HG02885 (cell line): ENCODE data around the gene PARVB.

ENCODE experiments used
- ATAC-seq: cut with Tn5 transposase; IDR thresholded peaks from one replicate; pipeline ENCODE4 v1.9.1; 2021; ENCODE audit warnings: mild to moderate bottlenecking; ENCODE audit not compliant: unreplicated experiment, poor library complexity

The PARVB gene

DNA sequence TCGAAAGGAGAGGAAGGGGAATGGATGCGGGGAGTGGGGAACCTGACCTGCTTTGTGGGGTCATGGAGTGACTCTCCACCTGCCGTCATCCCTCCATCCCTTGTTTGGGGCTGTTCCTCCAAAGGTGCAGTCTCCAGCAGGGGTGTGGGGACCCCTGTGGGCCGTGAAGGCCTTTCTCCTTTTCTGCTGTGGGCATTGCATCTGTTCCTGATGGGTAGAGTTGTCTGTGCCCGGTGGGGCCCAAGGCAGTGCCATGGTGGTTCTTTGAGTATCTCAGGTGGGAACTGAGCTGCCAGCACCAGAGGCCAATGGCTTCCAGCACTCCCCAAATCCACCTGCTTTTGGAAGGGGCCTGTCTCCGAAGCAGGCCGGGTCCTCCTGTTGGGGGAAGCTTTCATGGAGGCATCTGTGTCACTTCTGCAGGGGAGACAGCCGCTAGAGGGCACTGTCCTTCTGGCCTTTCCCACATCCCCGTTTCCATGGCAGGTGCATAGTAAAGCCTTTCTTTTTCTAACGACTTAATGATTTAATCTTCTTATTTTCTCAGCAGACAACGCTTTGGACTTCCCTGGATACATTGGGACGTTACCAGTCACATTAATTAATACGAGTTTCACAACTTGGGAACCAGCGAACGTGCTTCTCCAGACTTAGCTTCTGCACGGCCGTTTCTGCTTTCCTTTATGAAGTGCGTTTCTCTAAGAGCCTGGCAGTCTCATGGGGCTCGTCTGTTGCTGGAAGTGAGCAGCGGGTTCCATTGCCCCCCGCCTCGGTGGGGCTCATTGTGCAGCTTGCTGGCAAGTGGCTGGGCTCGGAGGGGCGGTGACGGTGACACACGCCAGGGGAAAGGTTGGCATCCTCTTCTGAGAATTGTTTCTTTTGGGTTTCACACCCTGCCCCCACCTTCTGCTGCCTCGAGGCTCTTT lies 57.1 kb downstream of the PARVB start:
- ATAC-seq: no peak

DNA sequence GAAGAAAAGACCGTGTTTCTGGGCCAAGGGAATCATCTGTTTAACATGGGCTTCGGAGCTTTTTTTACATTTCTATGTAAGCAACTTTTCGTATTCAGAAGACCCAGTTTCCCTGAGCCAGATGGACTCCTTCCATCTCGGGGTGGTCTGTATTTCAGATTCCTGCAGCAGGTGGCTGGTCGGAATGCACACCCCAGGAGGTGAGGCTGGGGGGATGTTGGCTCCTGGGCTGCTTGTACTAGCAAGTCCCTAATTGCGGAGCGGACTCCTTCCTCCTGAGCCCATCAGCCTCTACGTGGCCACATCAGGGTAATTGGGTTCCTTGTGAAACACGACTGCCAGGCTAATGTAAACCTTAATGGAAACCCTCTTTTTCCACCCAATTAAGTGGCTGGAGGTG lies 58.7 kb downstream of the PARVB start:
- no peak for ATAC-seq

DNA sequence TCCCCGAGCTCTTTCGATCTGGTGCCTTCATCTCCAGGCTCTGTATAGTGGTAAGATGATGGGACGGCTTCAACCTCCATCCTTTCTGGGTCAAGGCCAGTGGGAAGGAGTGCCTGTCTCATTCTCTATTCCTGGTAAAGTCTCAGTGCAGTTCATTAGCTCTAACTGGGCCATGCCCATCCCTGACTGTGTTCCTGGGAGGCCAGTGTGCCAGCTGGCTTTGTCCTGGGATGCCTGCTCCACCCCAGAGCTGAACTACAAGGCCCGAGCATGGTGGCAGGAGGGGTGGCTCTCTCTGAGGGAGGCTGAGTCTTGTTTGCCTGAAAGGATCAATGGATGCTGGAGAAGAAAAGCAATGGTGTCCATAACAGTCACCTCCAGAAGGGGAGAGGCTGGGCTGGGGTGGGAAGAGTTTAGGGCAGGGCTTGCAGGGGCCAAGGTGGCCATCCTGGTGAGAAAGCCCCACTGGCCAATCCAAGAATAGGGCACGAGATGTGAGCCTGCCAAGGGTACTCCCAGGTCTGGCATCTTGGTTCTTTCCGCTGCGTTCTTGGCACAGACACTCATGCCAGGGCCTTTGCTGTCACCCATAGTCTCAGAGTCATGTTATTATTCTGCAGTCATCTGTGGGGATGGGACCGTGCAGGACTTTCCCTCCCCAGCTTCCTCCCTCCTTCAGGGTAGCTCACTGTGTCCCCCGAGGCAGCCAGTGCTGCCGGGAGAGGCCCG lies 60.1 kb downstream of the PARVB start:
- no peak for ATAC-seq

DNA sequence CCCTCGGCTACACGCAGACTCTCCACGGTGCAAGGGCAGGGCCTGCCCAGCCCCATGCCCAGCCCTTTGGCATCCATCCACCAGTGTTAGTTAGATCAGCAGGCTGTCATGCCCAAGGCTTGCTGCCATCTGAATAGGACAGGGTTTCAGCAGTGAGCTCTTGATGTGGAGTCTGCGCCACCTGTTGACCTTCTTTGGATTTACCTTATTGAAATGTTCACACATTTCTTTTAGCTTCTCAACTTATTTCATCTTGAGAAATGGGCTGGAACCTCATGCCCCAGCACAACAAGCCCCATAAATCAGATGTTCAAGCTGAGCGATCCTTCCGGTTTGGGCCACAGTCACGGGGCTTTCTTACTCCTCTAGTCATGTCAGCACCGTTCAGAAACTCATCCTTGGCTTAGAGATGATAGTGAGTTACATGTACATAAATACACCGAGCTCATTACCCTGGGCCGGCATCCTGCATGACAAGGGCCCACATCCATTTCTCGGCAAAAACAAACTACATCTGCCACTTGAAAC lies 61.7 kb downstream of the PARVB start:
- no peak for ATAC-seq

DNA sequence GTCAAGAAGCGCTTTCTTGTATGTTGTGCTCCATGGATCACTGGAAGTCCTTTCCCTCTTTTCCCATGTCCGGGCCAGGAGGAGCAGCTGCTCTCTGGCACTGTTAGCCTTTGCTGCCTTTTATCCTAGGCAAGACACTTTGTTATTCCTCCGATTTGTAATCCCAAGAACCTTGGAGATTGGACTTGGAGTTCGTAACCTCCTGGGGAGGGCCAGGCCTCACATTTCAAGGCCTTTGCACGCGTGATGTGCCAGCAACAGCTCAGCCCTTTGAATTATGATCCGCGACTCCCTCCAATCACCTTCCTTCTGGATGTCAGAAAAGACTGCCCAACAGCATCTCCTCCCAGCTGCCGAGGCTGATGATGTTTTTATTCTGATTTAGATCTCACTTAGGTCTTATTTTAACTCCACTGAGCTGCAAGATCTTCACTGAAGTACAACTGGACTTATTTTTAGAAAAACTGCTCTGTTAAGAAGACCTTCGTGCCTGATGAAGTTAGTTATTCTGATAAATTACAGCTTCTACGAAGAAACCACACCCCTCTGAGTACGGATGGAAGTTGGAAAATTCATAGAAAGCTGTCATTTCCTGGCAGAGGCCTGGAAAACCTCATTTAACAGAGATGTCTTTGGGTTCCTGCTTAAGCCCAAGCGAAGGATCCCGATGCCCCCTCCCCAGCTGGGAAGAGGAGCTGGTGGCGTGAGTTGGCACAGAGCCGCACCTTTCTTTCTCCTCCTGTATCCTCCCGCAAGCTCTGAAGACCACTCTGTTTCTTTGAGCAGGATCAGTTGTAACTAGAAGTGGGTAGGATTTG lies 62.4 kb downstream of the PARVB start:
- ATAC-seq: no peak

DNA sequence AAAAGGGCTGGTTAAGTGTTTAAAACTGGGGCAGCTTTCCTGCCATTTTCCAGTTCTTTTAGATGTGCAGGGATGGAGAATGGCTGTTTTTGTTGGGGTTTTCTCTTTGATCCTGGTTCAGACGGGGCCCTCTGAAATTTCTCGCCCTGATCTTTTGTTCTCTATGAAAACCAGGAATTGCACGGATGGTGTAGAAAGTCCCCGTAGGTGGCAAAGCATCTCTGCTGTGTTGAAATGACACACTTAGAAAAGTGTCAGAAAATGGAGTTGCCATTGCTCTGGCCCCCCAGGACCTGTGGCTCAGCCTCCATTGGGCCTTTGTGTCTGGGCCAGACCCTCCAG lies 63.0 kb downstream of the PARVB start:
- no peak for ATAC-seq

DNA sequence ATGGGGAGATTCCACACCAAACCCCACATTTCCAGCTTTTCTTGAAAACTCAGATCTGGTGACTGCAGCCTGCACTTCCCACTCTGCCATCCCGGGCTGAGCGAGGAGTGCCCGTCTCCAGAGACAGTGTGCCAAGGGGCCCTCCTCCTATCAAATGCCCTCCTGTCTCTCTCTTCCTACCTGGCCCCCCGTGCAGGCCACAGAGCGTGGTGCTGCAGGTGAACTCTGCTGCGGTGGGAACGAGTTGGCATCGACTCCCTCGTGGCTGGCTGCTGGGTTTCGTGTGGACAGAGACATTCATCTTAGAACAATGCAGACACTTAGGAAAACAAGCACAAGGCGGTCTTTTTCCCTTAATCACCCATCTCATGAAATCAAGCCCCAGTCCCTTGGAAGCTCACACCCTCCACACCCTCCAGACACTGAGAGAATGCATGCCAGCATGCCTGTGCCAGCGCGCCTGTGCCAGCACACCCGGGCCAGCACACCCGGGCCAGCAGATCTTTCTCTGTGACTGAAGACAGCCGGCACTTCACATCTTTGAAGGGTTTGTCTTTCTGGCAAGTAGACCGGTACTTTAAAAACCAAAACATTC lies 65.0 kb downstream of the PARVB start:
- no peak for ATAC-seq

DNA sequence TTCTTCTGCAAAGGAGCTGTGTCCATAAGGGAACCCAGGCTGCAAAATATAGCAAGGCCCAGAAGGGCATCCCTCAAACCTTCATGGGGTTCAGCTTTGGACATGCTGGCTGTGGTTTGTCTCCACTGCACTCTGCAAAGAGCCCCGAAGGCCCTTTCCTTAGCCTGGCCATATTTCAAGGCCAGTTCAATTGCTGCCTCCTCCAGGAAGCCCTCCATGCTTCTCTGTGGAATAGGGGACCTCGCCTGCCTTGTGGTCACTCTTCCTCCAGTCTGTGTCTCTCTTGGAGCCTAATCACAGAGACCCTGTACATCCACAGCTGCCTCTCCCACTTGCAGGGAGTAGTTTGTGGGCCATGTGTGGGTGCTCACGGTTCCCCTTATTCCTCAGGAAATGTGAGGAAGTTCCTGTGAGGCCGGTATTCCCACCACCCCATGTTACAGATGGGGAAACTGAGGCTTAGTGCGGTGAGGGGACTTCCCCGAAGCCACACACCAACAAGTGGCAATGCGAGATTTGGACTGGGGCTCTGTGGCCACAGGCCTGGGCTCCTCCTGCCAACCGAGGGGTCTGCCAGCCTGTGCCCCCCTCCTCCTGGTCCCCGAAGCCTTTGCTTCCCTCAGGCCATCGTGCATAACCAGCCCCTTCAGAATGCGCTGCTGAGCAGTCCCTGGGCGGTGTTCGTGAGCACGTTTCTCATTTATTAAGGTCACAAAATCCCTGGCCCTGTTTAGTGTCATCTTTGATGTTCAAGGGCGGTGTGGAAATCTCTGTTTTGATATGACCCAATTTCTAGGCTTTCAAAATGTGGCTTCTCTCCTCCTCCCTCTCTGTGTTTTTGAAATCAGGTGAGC lies 65.8 kb downstream of the PARVB start:
- no peak for ATAC-seq

DNA sequence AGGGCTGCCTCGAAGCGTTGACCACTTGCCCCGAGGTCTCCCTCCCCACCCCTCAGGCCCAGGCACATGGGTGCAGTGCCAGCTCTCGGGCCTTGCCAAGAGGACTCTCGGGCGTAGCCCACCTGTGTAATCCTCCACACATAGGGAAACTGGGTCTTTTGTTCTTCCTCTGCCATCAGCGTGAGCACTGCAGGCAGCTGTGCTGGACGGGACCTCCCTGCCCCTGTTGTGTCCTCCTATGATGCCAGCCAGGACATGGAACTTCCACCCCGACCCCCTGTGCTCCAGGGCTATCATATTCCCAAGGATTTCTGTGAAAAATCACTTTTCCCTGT lies 66.4 kb downstream of the PARVB start:
- no peak for ATAC-seq

DNA sequence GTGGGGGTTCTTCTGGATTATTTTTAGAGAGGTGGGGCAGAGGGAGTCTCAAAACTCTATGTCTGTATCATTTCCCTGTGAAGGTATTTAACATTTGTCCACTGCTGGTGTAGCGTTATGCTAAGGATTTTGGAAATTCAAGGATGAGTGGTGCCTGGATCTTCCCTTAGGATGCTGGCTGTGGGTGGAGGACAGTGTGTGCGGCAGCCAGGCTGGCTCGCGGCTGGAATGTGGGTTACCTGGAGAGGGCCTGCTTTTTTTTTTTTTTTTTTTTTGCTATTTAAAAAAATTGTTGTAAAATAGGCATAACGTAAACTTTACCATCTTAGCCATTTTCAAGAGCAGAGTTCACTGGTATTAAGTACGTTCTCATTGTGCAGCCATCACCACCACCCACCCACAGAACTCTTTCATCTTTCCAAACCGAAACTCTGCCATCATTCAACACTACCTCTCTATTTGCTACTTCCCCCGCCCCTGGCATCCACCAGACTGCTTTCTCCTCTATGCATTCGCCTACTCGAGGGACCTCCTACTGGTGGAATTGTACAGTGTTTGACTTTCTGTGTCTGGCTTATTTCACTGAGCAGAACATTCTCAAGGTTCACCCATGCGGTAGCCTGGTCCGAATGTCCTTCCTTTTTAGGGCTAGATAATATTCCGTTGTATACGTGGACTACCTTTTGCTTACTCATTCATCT lies 67.1 kb downstream of the PARVB start:
- no peak for ATAC-seq

DNA sequence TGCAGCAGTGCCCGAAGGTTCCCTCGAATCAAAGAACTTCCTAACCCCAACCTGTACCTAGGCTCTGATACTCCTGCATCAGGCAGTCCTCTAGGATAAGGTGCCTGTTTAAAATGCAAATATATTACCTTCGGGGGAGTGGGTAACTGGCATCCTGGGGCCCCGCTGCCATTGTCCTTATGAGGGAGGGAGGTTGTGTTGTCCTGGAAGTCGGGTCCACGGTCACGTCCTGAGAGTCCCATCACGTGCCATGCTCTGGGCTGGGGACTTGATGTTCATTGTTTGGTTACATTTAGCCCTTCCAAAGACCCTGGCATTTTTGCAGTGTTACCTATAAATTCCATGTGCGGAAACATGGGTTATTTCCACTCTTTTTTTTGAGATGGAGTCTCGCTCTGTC lies 67.6 kb downstream of the PARVB start:
- ATAC-seq: no peak

DNA sequence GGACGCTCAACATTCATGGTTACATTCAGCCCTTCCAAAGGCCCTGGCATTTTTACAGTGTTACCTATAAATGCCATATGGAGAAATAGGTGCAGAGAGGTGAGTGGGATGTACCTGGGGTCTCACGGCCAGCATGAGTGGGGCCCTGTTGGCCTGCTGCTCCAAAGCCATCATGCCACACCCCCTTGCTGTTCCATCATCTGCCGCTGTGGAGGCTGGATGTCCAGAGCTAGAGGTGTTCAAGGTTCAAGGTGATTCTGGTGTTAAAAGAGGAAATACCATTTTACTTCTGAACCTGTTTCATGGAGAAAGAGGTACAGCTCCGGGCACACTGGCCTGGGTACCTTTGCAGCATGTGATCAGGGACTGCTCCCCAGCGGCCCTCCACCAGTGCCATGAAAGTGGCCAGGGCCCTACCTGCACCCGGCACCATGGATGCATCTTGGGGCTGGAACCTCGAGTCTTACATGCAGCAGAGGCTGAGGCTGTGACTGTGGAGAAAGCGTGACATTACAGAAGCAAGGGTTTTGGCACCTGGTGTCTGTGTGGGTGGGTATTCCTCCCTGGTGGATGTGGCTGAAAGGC lies 68.6 kb downstream of the PARVB start:
- ATAC-seq: no peak

DNA sequence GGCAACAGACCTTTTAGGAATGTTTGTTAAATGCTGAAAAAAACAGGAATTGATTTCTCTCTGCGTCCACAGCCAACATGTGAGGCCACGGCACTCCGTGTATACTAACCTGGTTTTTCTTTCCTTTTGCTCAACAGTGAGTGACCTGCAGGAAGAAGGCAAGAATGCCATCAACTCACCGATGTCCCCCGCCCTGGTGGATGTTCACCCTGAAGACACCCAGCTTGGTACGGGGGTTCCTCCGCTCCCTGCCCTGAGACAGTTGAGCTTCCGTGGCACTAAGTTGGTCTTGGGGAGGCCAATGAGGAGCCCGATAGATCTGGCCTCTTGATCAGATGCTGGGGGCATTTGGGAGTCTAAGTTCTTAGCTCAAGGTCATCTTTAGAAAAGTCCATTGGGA lies 69.7 kb downstream of the PARVB start:
- ATAC-seq: no peak

DNA sequence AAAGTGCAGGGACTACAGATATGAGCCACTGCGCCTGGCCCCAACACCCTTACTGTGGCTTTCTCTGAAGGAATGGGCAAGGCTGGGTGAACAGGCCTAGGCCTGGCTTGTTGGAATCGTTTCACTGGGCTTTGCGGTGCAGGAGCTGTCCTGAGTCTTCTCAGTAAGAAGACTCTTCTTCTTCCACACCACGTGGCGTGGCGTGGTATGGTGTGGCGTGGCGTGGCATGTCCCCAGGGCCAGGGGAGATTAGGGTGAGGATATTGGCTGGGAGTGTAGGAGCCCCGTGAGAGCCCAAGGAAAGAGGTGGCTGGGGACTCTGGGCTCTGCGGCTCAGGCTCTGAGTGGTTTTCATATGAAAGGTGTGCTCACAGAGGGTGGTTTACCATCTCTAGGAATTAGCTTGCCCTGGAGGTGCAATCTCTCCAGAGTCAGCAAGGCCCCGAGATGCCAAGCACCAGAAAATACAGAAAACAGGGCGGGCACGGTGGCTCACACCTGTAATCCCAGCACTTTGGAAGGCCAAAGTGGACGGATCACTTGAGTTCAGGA lies 70.7 kb downstream of the PARVB start:
- ATAC-seq: no peak

DNA sequence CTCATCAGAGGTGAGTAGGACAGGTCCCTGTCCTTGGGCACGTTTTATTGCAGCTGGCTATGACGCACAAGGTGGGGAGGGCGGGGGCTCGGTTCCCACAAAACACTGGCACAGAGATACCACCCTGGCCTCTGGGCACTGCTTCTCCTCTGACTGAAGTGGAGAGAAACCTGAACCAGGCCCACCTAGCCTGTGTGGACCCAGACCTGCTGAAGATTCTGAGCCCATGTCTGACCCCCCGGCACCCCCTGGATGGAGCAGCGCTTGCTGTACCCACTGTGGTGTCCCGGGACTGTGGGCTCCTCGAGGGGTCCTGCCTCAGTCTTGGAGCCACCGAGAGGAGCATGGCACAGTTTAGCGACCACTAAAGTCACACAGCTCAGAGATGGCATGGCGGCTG lies 72.6 kb downstream of the PARVB start:
- no peak for ATAC-seq

DNA sequence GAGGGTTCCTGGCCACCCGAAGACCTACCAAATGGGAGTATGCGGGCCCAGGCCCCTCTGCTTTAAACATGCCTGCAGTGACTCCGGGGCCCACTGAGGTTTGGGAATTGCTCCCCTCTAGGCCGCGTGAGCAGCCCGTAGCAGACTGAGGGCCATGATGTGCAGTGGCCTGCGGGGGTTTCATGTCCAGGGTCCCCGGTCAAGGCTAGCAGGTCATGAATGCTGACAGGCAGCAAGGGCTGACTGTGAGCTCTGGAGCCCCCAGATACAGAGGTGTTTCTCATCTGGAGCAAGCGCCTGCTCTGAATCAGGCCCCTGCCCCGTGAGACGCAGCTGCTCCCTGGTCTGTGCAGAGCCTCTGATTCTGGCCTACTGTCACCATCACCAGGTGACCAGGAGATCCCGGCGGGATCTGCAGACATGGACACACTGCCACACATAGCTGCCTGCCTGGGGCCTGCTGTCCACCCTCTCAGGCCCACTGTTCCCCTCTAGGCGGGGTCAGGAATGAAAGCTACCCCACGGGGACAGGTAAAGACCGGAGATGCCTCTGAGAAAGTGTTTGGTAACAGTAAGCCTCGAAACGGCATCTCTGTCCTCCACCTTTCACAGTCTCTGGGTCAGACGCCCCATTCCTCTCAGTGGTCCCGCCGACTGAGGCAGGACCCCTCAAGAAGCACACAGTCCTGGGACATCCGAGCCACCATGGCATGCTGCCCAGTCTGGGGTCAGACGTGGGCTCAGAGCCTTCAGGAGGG lies 73.3 kb downstream of the PARVB start:
- ATAC-seq: no peak

DNA sequence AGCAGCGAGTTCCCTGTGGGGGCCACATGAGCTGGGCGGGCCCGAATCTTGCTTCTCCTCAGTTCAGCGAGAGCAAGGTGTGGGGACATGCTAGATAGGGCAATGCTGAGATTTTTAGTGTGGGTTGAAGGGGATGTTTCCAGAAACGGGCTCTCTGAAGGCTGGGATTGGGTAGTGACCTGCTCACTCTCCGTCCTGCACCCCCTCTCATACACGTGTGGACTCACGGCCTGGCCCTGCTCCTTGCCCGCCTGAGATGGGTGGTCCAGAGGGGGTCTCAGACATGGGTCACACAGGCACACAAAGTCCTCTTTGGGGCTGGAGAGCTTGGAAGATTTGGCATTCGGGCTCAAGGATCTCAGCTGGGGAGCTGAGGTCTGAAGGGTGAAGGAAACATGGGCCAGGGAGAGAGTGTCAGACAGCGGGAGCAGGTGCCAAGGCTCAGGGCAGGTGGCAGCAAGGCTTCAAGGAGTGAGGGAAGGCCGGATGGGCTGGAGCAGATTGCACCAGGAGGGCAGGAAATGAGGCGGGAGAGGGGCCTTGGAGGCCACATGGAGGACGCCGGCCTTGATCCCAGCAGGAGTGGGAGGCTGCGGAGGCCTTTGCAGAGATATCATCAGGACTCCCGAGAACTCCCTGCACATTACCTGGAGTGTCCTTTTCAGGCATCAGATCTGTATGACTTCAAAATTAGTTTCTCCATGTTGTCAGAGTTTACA lies 74.1 kb downstream of the PARVB start:
- ATAC-seq: no peak
